Measurements from ENCODE around the gene HLA-DOB. TPM values are rescaled to one million over a fixed set of nuclear protein-coding genes. Genes with fewer than 3 reads are reported as not detected.

HLA-DOB gene
- total RNA-seq: 0.30 and 0.84 TPM in 2 replicates

DNA sequence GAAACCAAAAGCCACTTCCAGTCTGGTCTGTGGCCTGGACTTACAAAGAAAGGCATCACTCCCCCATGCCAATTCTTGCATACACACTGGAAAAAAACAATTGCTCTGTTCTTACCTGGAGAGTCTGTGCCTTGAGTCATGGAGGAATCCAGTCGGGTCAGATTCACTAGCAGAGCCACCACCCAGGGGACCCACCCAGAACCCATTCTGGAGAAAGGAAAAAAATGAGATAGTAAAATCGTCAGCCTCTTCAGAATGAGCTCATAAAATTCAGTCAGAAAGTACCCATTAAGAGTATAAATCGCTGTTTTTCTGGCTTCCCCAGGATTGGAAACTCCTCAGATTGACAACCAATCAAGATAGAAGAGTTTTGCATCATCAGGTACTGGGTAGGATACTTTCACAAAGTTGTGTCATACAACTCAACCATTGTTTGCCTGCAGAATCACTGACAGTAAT lies at the start of gene HLA-DOB:
TSS of gene HLA-DOB (minus strand) at position 257 of the 459 bp plus-strand sequence. CDS start at position 206, 51 bp downstream.

DNA sequence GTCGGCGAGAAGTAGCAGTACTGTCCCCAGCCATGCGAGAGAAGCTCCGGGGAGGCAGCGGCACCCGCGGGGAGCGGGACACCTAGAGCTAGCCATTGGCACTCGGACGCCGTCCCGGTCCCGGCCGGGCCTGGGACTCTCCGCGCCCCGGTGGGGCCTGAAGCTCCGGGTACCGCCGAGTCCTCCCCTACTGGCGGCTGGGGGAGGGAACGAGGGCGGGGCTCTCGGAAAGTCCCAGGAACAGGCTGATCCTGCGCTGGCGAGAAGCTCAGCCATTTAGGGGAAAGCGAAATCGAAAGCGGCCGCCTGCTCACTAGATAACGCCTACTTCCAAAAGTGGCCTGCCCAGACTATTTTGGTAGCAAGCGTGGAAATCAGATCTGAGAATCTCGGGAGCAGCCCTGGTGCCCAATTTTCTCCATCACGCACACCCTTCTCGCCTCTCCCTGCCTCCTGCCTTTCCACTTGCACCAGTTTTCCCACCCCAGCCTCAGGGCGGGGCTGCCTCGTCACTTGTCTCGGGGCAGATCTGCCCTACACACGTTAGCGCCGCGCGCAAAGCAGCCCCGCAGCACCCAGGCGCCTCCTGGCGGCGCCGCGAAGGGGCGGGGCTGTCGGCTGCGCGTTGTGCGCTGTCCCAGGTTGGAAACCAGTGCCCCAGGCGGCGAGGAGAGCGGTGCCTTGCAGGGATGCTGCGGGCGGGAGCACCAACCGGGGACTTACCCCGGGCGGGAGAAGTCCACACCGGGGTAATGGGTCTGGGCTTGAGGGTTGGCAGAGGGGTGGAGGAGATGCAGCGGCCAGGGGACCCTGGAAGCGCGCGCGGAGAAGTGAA lies 37.0 kb upstream of the HLA-DOB start, which contains the start of the genes PSMB9 and TAP1:
TSS of gene PSMB9 (plus strand) at position 652 of the 835 bp plus-strand sequence. CDS start at position 690, 38 bp downstream.
TSS of gene TAP1 (minus strand) at position 164 of the 835 bp plus-strand sequence. CDS start at position 96, 68 bp downstream.

GRCh38 chr6:32843979-32844838 lies 27.4 kb upstream of the HLA-DOB start, which contains the start of gene PSMB8:
Gene PSMB8 (minus strand): TSS chr6:32844047. CDS start chr6:32843996, 51 bp downstream.

DNA sequence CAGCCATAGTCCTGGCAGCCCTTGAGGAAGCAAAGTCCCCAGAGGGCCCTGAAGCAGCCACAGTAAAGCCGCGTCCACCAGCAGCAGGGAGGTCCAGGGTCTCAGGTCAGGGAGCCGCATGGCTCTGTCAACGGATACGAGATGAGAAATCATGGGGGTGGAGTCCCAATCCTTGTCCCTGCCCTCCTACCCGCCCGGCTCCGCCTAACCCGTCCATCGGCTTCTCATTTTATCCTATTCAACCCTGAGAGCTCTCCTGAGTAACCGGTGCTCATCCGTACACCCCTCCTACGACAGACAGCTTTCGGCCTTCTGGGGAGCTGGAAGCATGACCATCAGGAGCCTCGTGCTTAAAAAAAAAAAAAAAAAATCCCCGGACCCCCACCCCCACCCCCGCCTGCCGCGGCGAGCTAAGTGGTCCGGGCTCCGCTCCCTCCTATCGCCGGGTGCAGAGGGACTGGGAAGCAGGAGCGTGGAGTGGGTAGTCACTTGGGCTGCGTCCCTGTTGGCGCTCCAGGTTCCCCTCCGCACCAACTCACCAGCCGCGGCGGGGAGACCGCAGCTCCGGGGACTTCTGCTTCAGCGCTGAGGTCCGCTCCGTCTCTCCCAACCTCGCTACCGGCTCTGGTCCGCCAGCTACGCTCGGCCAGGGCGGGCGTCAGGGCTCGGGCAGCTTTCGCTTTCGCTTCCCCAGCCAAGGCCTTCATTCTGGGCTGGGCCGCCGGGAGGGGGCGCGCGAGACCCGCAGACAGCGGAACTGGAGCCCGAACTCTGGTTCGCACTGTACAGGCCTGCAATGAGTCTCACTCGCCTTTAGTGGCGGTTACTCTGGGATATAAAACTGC lies 21.5 kb upstream of the HLA-DOB start, which contains the start of gene TAP2:
TSS of gene TAP2 (minus strand) at position 626 of the 845 bp plus-strand sequence. CDS start at position 120, 506 bp downstream.

GRCh38 chr6:32763421-32763820 lies 53.4 kb downstream of the HLA-DOB start, which contains the start of gene HLA-DQB2:
Gene HLA-DQB2 (minus strand): TSS chr6:32763532. CDS start chr6:32763470, 62 bp downstream.

Other genes starting within 250 kb of the HLA-DOB start
- gene HLA-DRB1, start 227.2 kb downstream of the HLA-DOB start, total RNA-seq: not detected in 2 replicates
- gene HLA-DQA1, start 179.6 kb downstream of the HLA-DOB start, total RNA-seq: not detected in 2 replicates
- gene HLA-DQB1, start 150.3 kb downstream of the HLA-DOB start, total RNA-seq: not detected in 2 replicates
- gene HLA-DQA2, start 75.6 kb downstream of the HLA-DOB start, total RNA-seq: not detected in 2 replicates
- gene HLA-DQB2, start 53.5 kb downstream of the HLA-DOB start, total RNA-seq: not detected in 2 replicates
- 5.4 and 7.2 TPM in 2 replicates for gene TAP2, start 21.7 kb upstream of the HLA-DOB start, total RNA-seq
- gene PSMB8, start 27.0 kb upstream of the HLA-DOB start, total RNA-seq: 24.9 and 26.2 TPM in 2 replicates
- gene TAP1, start 36.7 kb upstream of the HLA-DOB start, total RNA-seq: 16.8 and 19.0 TPM in 2 replicates
- gene PSMB9, start 37.2 kb upstream of the HLA-DOB start, total RNA-seq: 4.2 and 4.9 TPM in 2 replicates
- not detected in 2 replicates for gene HLA-DMB, start 124.0 kb upstream of the HLA-DOB start, total RNA-seq
- gene HLA-DMA, start 136.1 kb upstream of the HLA-DOB start, total RNA-seq: 2.7 and 3.4 TPM in 2 replicates
- 85.8 and 87.9 TPM in 2 replicates for gene BRD2, start 151.6 kb upstream of the HLA-DOB start, total RNA-seq
- gene HLA-DOA, start 192.6 kb upstream of the HLA-DOB start, total RNA-seq: not detected in 2 replicates